ENCODE measurements around the gene FAM89B. TPM values are rescaled to one million over a fixed set of nuclear protein-coding genes. Genes with fewer than 3 reads are reported as not detected.

FAM89B gene
- total and polyA plus RNA-seq, 2 of the 8 experiments (the other 6 are each of a cell fraction or from before 2014, with no cell fraction given), result 15.8 to 32.4 TPM

DNA sequence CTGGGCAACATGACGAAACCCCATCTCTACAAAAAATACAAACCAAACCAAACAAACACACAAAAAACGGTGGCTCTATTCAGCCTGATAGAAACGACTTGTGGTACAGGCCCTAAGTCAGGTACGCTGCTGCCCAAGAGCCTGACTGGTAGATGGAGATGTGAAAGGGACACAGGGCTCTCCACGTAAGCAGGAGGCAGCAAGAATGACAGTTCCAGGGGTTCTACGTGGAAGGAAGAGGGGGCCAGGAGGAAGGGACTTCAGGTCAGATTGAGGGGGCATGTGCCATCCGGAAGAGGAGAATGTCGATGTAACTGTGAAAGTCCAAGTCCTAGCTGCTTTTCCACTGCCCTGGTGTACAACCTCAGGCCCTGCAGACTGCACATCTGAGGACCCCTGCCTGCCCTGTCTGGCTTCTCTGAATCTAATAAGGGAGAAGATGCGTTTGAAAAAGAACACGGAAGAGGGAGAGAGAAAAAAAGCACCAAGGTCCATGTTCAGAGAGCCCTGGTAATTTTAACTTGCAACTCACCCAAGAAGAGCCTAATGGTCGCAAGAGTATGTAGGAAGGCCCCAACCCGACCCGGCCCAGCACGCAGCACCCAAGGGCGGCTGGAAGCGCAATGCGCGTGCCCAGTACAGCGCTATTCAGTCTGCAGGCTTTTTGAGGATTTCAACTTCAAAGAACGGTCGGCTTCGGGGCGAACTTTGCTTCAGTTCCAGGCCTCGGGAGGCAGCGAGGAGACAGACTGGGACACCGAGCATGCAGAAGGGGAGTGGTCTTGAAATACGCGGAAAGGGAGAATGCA lies 3.0 kb upstream of the FAM89B start:
- peak overlapping the region; percentile 67 to 97 (median 92) for H3K4me3 ChIP-seq (ENCODE audit: extremely low read depth in 1 of 4, insufficient read depth in 2 of 4, low read depth in 3 of 4, low read length in 4 of 4)
- H2BK12ac ChIP-seq (ENCODE audit: low read depth, low read length), result no peak overlapping the region
- H3K56ac ChIP-seq (replicated peaks; ENCODE audit: insufficient read length, low read depth, low read length), result peak overlapping the region; percentile 34
- no peak overlapping the region for H4K91ac ChIP-seq (replicated peaks; ENCODE audit: insufficient read length, low read length)
- no peak for FAIRE-seq
- peak overlapping the region; percentile 72 to 90 for H3K4me2 ChIP-seq (ENCODE audit: insufficient read depth in 1 of 2, low read depth in 2 of 2, low read length in 2 of 2)
- peak overlapping the region; percentile 47 for H4K5ac ChIP-seq (ENCODE audit: insufficient read length, low read depth, low read length)
- no peak overlapping the region for H3K14ac ChIP-seq (ENCODE audit: insufficient read length)
- H2BK15ac ChIP-seq (ENCODE audit: low read length), result 0 out of 2 replicates have a peak overlapping the region, but pooled peaks have one; percentile 61
- H3K27ac ChIP-seq (ENCODE audit: low read depth, low read length), result peak overlapping the region; percentile 13; the same call in 1 of the 2 replicates
- no peak overlapping the region for H4K8ac ChIP-seq (ENCODE audit: extremely low read depth, insufficient read depth, low read length)
- peak overlapping the region in 3 of 4 experiments; percentile 8 to 73 (median 38); a peak in 5 of 7 replicates for H3K9ac ChIP-seq (replicated peaks in 1 of 4; ENCODE audit: extremely low read depth in 1 of 4, low read depth in 3 of 4, low read length in 3 of 4)
- H3K18ac ChIP-seq (ENCODE audit: extremely low read depth, low read length), result 0 out of 2 replicates have a peak overlapping the region, but pooled peaks have one; percentile 48
- peak overlapping the region; percentile 8 for H3K4ac ChIP-seq (replicated peaks; ENCODE audit: insufficient read length, low read depth, low read length)
- no peak overlapping the region for H2BK120ac ChIP-seq (replicated peaks; ENCODE audit: low read depth, low read length)
- H3K9me3 ChIP-seq (ENCODE audit: insufficient read depth in 2 of 2, low read depth in 1 of 2, low read length in 1 of 2), result no peaks in the 10 kb centered on the region
- peaks cover 5 to 23% (median 14%) of the 10 kb centered on the region in 4 experiments for H3K4me1 ChIP-seq (replicated peaks in 1 of 4; ENCODE audit: control insufficient read depth in 3 of 4, insufficient read depth in 4 of 4, low read length in 3 of 4)
- H2BK20ac ChIP-seq (ENCODE audit: low read length), result no peak overlapping the region
- peaks cover 0 to 3% (median 0%) of the 10 kb centered on the region in 4 experiments; a peak in 3 of 7 replicates for H3K27me3 ChIP-seq (replicated peaks in 1 of 4; ENCODE audit: control insufficient read depth in 3 of 4, extremely low read depth in 1 of 4, insufficient read depth in 3 of 4, low read length in 3 of 4)
- peaks cover 15 to 16% of the 10 kb centered on the region in 2 experiments for H4K20me1 ChIP-seq (replicated peaks in 1 of 2; ENCODE audit: control insufficient read depth in 1 of 2, insufficient read depth in 2 of 2, low read length in 2 of 2)
- H2AK5ac ChIP-seq (ENCODE audit: low read depth, low read length), result no peak overlapping the region
- H2AFZ ChIP-seq (ENCODE audit: low read length), result no peak overlapping the region
- H2BK5ac ChIP-seq (ENCODE audit: low read depth, low read length), result peak overlapping the region; percentile 21; the same call in 1 of the 2 replicates
- no peak for DNase-seq (ENCODE audit: low read depth in 1 of 2, low spot score in 2 of 2)
- CTCF ChIA-PET (ENCODE audit: partially characterized antibody), result interaction anchor here (0.8 to 16.3 kb wide), 9 partner anchors 9 to 294 kb away, joined by 3 to 284 read pairs (median 31); partner anchors contain the start of gene LTBP3
- 22% methylated on average over 28 of the region's 28 CpGs; no CpG with 5 or more reads in 1 of the 2 experiments for WGBS, 2 experiments (ENCODE audit: extremely low coverage in 1 of 2, insufficient coverage in 1 of 2, insufficient read length in 1 of 2, insufficient replicate concordance in 2 of 2, low coverage in 1 of 2, low lambda C conversion rate in 2 of 2, missing lambda C conversion rate in 1 of 2)
- H3K23ac ChIP-seq (ENCODE audit: insufficient read length), result no peak overlapping the region
- H3K79me2 ChIP-seq (ENCODE audit: control insufficient read depth in 1 of 2, insufficient read depth in 2 of 2, low read length in 2 of 2), result peaks cover 0 to 11% of the 10 kb centered on the region in 2 experiments; a peak in 1 of 4 replicates
- no peaks in the 10 kb centered on the region for H3K36me3 ChIP-seq (ENCODE audit: control insufficient read depth in 2 of 4, insufficient read depth in 4 of 4, low read length in 3 of 4)
- TF ChIP-seq POLR2A (IDR thresholded peaks at IDR 0.05; ENCODE audit: control extremely low read depth in 1 of 2, low read depth in 2 of 2, low read length in 2 of 2) (no peak), PHF8 (conservative IDR thresholded peaks at IDR 0.05; ENCODE audit: low read depth, low read length) (0 out of 2 replicates have a peak, but pooled peaks have one; percentile 38)
- H3K79me1 ChIP-seq (ENCODE audit: low read depth, low read length), result peaks cover 2% of the 10 kb centered on the region; the same call in 1 of the 2 replicates
- POLR2A ChIA-PET (ENCODE audit: partially characterized antibody), result interaction anchor here (0.9 to 2.0 kb wide), 4 partner anchors 10 to 72 kb away, joined by 3 to 14 read pairs (median 4); partner anchors contain the start of gene LTBP3
- peaks cover 6% of the 10 kb centered on the region; the same call in 1 of the 2 replicates for H3K23me2 ChIP-seq (ENCODE audit: low read depth, low read length)

Data from H1 (cell line).